Stimulated activated CD8-positive, alpha-beta memory T cell treated with anti-CD3 and anti-CD28 coated beads, Interleukin-15, amount 100 ng/mL, for 4 hours (primary cell): ENCODE results near the gene CSNK1G2.

Experiments
- DNase-seq, 2 donors: peaks; one replicate each; pipeline ENCODE4 v3.0.0-alpha.2; 2020; ENCODE audit warnings: low read depth in 2 of 2

CSNK1G2 gene

DNA sequence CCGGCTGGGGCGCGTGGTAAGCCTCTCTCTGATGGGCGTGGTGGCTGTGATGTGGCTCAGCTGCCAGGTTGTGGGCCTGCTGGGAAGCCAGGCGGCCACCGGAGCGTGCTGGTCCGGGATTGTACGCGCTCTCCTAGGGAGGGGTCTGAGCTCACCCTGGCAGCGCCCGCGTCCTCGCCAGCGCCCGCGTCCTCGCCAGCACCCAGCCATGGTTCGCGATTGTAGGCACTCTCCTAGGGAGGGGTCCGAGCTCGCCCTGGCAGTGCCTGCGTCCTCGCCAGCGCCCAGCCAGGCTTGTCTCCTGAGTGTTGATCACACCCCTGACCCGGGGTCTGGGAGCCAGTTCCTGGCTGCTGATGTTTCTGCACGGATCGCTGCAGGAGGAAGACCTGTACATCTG, 22.0 kb upstream of the CSNK1G2 start:
- no peak for DNase-seq

DNA sequence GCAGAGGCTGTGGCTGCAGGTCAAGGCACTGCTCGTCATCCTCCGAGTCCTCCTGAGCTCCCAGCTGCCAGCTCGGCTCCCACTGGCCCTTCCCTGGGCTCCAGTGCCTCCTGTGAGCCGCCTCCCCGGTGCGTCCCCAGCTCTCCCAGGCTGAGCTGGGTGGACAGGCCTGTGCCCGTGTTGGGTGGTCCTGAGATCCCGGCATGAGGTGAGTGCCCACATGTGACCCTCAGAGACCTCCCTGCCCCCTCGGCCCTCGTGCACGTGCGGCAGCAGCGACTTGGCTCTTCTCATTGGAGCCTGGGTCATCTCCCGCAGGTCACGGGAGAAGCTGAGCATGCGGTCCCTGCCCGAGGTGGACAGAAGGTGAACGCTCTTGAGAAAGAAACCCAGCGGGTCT, 20.3 kb upstream of the CSNK1G2 start:
- no peak for DNase-seq

DNA sequence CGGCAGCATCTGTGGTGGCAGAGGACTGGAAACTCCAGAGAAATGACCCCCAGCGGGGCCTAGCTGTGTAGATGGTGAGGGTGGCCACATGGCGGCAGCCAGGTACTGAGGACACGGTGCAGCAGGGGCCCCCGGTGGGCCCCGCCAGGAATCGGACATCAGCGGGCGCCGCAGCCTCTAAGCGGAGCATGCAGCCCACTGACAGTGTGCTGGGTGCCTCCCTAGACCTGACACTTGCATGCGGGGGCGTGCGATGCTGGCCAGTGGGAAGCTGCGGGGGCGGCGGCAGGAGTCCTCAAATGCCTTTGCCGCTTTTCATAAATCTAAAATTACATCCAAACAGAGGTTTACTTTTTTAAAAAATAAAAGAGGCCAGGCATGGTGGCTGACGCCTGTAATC, 19.6 kb upstream of the CSNK1G2 start:
- no peak for DNase-seq

DNA sequence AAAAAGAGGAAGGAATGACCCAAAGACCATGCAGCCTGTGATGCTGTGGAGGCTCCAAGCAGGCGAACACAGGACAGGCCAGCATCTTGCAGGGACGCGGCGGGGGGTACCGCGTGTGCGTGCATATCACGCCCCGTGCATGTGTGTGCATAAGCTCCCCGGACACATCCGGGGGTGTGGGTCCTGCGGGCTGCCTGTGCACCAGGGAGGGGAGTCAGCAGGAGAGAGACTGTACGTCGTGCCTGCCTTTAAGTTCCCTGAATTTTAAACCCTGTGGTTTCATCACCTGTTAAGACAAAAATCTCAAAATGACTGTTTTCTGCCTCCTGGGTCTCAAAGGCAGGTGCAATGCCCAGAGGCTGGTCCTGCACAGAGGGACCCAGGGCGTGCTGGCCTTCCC, 19.1 kb upstream of the CSNK1G2 start:
- no peak for DNase-seq

DNA sequence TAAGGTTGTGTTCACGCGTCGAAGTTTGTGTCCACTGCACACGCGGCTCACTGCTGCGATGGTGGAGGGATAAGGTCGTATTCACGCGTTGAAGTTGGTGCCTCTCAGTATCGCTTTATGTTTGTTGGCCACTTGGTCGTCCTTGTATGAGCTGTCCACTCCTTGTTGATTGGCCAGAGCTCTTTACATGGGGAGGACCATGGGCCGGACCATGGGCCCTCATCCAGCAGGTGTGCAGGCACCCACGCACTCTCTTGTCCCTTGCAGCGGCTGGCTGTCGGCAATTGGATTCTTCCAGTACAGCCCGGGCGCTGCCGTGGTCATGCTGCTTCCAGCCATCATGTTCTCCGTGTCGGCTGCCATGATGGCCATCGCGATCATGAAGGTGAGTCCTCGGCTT, 18.2 kb upstream of the CSNK1G2 start:
- no peak for DNase-seq

DNA sequence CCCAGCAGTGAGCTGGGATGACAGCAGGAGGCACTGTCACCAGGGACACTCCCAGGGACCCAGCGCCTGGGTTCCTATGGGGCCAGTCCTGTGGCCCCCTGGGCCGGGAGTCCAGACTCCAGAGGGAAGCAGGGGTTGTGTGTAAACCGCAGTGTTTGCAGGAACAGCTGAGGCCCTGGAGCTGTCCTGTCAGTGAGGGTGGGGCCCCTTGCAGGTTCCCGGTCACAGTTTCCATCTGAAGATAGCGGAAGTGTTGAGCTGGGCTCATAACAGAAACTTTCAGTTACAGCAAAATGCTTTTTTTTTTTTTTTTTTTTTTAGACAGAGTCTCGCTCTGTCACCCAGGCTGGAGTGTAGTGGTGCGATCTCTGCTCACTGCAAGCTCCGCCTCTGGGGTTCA, 17.7 kb upstream of the CSNK1G2 start:
- DNase-seq: no peak

DNA sequence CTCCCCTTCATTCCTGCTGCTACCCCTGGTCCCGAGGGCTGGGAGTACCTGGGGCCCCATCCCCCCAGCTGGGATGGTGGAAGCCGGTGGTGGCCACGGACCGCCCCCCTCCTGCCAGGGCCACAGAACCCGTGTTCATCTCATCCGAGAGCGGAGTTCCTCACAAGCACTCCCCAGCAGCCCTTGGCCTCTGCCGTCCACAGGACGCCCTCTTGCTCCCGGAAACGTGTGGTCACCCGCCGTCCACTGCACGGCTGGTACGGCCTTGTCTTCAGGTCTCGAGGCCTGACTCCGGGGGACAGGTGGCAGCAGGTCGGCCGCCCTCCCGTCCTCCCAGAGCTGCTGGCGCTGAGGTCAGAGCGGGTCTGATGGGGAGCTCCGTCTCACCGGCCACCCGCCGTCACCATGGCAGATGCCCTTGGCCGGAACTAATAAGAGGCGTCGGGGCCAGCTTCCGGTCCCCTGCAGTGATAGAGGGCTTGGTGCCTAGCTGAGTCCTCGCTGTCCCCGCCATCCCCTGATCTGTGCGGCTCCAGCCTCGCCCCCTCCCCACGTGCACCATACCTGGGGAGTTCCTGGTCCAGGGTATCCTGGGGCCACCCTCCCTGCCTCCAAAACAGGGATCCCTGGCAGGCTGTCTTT, 16.5 kb upstream of the CSNK1G2 start:
- DNase-seq: no peak

DNA sequence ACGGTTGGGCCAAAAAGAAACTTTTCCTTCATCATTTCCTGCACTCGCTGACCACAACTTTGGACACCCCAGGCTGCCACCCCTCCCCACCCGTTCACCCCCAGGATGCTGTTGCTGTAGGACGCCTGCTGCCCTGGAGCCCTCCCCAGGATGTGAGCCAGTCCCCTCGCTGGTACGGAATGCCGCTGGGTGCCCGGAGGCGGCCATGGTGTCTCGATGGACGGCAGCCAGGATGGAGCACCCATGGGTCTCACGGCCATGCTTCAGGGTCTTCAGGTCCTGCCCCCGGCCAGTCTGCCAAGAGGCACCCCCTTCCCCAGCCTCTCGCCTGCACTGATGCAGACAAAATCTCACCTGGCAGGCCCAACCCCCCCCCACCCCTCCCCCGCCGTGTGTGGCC, 15.4 kb upstream of the CSNK1G2 start:
- no peak for DNase-seq

DNA sequence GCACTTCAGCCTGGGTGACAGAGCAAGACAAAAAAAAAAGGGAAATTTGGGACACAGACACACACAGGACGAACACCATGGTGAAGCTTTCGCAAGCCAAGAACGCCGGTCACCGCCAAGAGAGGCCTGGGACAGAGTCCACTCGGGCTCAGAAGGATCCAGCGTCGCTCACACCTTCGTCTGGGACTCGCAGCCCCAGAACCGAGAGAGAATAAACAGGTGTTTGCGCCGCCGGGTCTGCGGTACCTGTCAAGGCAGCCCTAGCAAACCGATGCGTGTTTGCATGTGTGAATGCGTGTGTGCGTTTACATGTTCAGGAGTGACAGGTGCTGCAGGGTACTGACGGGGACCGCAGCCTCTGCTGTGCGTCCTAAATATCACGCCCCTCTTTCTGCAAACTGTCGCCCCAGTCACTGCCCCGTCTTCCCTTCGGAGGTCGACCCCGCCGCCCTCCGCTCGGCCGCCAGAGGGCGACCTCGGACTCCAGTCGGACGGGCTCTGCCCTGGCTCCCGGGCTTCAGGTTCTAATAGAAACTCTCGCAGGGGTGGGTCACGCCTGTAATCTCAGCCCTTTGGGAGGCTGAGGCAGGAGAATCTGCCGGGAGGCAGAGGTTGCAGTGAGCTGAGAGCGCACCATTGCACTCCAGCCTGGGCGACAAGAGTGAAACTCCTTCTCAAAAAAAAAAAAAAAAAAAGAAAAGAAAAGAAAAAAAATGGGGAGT, 11.8 kb upstream of the CSNK1G2 start:
- DNase-seq: peak; percentile 49 to 67

DNA sequence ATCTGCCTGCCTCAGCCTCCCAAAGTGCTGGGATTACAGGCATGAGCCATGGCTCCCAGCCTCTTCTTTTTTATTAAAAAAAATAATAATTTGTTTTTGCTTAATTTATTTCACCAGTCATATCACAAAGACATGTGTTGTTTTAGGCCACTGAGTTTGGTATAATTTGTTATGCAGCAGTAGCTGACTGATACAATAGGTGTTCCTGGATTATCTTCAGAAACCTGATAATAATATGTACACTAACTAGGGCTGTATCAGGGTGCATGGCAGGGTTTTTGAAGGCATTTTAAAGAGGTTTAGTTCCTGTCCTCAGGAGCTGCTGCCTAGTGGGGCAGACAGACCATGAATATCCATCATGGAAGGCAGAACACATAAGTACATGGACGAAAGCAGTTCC, 9.5 kb upstream of the CSNK1G2 start:
- no peak for DNase-seq

DNA sequence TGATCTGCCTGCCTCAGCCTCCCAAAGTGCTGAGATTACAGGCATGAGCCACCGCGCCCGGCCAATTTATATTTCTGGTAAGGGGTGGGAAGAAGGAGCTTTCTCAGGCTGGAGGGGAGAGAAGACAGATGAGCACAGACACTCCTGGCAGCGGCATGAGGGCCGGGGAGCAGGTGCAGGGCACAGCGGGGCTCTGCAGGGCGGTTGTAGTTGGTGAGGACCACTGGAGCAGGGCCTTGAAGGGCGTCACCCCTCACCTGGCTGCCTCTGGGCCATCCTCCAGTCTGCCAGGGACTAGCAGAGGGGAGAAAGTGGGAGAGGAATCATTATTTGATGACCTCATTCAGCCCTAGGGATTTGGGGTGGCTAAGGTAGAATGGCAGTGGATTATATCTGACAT, 8.6 kb upstream of the CSNK1G2 start:
- no peak for DNase-seq

DNA sequence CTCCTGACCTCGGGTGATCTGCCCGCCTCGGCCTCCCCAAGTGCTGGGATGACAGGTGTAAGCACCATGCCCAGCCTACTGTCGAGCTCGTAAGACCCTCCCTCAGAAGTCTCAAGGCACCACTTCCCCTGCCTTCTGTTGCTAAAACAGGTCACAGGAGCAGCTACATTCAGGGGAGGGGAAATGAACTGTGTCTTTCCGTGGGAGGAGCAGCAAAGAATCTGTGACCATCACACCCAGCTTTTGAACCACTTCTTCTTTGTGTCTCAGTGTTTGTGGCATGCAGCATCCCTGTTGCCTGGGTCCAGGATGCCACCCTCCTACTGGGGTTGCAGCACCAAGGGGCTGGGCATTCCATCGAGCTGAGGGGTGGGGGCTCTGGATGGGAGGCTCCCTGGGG, 7.7 kb upstream of the CSNK1G2 start:
- DNase-seq: no peak

DNA sequence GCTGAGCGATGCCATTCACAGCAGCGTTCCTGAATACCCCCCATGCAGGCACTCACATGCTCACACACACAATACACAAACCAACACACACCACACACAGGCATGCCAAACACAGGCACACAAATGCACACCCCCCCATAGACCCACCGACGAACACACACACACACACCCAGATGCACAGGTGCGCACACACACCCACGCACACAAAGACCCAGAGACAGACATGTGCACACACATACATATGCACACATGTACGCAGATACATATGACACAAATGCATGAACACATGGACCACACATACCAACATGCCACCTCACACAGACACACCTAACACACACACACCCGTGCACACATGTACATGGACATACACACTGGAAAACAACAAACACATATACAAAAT, 7.0 kb upstream of the CSNK1G2 start:
- no peak for DNase-seq

DNA sequence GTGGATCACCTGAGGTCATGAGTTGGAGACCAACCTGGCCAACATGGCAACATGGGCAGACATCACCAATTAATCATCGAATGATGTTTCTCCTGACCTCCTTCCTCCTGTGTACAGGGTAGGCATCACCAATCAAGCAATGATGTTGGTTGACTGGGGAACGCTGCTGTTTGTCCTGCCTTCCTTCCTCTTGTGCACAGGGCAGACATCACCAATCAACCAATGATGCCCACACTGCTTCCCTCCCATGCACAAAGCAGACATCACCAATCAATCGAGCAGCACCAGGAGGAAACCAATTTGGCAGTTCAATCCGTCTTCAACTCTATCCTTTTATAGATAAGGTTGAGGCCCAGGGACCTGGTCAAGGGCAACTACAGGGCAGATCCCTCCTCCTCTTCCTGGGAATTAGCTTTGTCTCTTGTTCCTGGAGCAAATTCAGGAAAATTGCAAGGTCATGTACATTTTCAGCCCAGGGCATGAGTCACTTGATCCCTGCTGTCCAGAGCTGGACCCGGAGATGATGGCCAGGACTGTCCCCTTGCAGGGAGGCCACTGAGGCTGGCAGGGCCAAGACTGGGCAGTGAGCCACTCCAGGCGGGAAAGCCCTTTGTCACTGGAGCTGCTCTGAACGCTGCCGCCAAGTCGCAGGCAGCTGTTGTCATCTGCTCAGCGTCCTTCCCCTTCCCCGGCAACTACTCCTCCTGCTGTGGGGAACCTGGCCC, 5.3 kb upstream of the CSNK1G2 start:
- no peak for DNase-seq

DNA sequence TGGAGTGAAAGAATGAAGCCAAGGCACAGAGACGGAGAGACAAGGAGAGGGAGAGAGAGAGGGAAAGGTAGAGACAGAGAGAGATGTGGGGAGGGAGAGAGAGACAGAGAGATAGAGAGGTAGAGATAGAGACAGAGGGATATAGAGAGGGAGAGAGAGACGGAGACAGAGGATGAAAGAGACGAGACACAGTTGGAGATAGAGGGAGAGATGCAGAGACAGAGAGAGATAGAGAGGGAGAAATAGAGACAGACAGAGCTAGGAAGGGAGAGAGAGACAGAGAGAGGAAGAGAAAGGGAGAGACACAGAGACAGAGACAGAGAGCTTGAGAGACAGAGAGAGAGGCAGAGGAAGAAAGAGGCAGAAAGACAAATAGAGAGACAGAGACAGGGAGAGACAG, 4.5 kb upstream of the CSNK1G2 start:
- no peak for DNase-seq

DNA sequence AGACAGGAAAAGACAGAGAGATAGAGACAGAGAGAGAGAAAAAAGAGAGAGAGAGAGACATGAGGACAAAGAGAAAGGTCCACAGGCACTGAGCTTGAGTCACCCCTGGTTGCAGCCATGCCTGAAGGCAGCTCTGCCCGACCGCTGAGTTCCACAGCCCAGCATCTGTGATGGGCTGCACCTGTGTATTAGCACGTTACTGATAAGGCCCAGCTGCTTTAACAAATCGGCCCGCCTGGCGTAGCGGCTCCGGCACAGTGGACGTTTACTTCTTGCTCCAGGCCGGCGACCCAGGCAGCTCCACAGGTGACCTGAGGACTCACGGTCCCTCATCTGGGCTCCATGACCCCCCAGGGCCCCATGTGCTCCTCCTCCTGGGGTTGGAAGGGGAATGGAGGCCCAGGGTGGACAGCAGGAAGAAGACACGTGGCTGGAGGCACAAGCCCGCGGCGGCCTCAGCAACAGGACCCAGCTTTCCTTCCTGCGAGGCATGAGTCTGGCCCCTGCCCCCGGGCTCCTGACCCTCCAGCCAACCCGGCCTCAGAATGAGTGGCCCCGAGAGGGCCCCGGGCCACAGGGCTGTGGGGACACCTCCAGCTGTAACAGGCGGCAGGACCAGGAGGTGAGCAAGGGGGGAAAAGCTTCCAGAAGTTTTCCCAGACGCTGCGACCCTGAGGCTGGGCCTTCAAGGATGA, 3.9 kb upstream of the CSNK1G2 start:
- no peak for DNase-seq

DNA sequence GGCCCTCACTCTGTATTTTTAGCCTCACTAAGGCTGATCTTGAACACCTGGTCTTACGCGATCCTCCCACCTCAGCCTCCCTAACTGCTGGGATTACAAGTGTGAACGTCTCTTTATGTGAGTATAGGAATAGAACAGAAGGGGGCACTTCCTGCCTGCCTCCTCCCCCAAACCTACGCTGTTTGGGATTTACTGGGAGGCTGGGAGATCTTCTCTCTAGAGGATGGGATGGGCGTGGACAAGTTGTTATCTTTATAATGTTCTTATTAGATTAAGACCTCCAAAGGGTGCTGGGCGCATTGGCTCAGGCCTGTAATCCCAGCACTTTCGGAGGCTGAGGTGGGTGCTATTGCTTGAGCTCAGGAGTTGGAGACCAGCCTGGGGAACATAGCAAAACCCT, 2.9 kb upstream of the CSNK1G2 start:
- DNase-seq: no peak

DNA sequence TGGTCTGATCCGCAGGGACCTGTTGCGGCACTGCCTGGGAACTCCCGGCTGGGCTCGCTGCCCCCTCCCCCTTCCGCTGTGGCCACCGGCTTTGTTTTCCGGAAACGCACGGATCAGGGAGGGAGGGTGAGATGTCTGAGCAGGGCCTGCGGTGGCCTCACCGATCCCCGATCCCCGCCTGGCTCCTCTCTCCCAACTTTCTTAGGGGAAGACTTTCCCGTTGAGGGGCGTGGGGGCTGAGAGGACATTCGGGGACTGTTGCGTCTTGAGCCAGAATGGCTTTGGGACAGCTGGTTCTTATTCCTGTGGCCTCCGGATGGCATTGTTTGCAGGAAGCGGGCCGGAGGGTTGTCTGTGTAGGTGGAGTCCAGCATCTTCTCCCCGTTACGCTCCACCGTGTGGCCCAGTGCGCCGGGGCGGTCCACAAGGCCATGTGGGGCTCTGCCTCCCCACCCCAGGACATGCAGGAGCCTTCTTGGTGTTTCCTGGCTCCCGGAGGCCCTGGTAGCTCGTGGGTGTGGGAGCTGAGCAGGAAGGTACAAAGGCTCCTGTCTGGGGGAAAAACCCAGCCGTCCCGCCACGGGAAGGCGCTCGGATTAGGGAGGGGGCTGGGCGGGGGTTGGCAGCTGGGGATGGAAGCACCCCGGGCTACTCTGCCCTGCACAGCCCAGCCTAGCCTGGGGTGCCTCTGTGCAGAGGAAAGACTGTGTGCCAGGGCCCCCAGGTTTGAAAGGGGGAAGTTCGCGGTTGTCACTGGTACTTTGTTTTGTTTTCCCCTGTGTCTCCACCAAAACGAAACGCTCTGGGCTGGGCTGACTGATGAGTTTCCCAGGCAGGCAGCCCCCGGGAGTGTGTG, 1.3 kb downstream of the CSNK1G2 start:
- DNase-seq: peak; percentile 47 to 55

DNA sequence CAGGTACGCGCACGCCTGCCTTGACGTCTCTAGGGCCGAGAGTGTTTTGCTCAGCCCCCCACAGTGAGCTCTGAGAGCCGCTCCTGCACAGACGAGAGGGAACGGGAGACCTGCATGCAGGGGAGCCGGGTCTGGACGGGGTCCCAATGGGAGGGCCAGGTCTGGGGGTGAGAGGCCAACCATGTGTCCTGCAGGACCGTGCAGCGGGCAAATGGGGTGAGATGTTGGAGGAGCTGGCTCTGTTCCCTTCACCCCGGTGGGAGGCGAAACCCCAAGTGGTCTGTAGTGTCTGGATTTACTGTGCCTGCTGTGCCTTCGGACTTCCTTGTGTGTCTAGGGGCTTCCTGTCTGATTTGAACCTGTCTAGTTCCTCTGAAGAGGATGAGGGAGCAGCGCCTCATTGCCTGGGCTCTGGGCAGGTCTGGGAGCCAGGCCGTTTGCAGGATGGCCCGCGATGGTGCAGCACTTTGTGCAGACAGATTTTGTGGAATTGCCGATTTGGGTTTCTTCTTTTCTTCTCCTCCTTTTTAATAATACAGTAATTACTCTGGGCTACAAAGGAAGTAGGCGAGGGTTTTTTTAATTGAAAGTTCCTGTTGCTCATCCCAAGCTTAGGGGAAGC, 2.1 kb downstream of the CSNK1G2 start:
- DNase-seq: no peak

DNA sequence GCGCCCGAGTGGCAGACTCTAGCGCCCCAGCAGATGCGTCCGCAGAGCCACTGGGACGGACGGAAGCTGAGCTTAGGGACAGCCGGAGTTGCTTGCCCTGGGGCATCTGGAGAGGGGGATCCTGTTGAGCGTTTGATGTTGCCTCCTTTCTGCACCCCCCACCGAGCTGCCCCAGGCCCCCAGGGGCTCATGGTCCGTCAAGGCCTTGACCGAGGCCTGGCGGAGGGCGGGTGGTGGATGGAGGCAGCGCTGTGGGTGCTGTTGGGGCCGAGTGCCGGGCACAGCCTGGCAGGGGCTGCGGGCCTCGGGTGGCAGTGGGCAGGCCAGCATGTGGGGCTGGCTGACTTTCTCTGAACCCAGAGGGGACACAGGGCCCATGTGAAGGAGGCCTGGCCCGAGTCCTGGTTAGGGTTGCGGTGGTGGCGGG, 2.7 kb downstream of the CSNK1G2 start:
- DNase-seq: no peak
